IMR-90 (cell line): ENCODE data around the gene VTCN1. TPM values are rescaled to one million over a fixed set of nuclear protein-coding genes. Genes with fewer than 3 reads are reported as not detected.

Experiments
- ATAC-seq: fragments of 200-7000 bp; cut with Tn5 transposase; 2 replicates; pipeline ENCODE4 v1.9.1; 2020; ENCODE audit warnings: low read depth, mild to moderate bottlenecking, moderate library complexity
- BruUV-seq: library from RNA; stranded (reverse); fragments of 400-500 nt; replicated peaks from 2 replicates; lab custom pipeline; 2021; lab: Mats Ljungman, UMichigan
- CTCF ChIA-PET: fragments of 300-600 bp; formaldehyde crosslinking; extraction: SDS; loops from one replicate; lab custom pipeline; 2021; ENCODE audit warnings: antibody characterized with exemption; lab: Yijun Ruan, JAX
- POLR2A ChIA-PET: fragments of 300-600 bp; sonication (Branson Sonifier 250); formaldehyde crosslinking; loops from one replicate; lab custom pipeline; 2022; ENCODE audit warnings: antibody characterized with exemption; ENCODE audit not compliant: unreplicated experiment; lab: Charles Lee
- DNase-seq: peaks from one replicate; pipeline ENCODE4 v3.0.0; 2013
- H2AFZ ChIP-seq: replicated peaks from 2 replicates; pipeline ENCODE3; 2013; ENCODE audit warnings: low read length, mild to moderate bottlenecking; ENCODE audit not compliant: poor library complexity
- H2AK5ac ChIP-seq: 2 replicates; pipeline ENCODE4 v1.6.1; 2013; ENCODE audit warnings: low read depth, low read length, inconsistent platforms
- H2AK9ac ChIP-seq: replicated peaks from 2 replicates; pipeline ENCODE3; 2013; ENCODE audit warnings: mild to moderate bottlenecking, low read depth, low read length, moderate library complexity; ENCODE audit not compliant: poor library complexity
- H2BK120ac ChIP-seq: 2 replicates; pipeline ENCODE4 v1.6.1; 2013; ENCODE audit warnings: low read depth, low read length, inconsistent platforms
- H2BK15ac ChIP-seq: 3 replicates; pipeline ENCODE4 v1.6.1; 2013; ENCODE audit warnings: low read depth, low read length, inconsistent platforms
- H2BK20ac ChIP-seq: 2 replicates; pipeline ENCODE4 v1.6.1; 2013; ENCODE audit warnings: low read depth, mild to moderate bottlenecking, inconsistent platforms, low read length, moderate library complexity
- H2BK5ac ChIP-seq: 2 replicates; pipeline ENCODE4 v1.6.1; 2013; ENCODE audit warnings: mild to moderate bottlenecking, low read depth, low read length, inconsistent platforms; ENCODE audit not compliant: poor library complexity, severe bottlenecking
- H3K14ac ChIP-seq: replicated peaks from 2 replicates; pipeline ENCODE4 v1.6.1; 2013; ENCODE audit warnings: low read depth, low read length, inconsistent platforms
- H3K18ac ChIP-seq: 2 replicates; pipeline ENCODE4 v1.6.1; 2013; ENCODE audit warnings: low read depth, low read length, control low read depth
- H3K23ac ChIP-seq: 2 replicates; pipeline ENCODE4 v1.6.1; 2013; ENCODE audit warnings: low read depth, low read length, inconsistent platforms
- H3K27ac ChIP-seq: 2 replicates; pipeline ENCODE4 v1.5.1; 2013; ENCODE audit warnings: mild to moderate bottlenecking, control low read depth, low read length; ENCODE audit not compliant: insufficient read depth
- H3K27me3 ChIP-seq: 2 replicates; pipeline ENCODE4 v1.6.1; 2013; ENCODE audit warnings: low read length; ENCODE audit not compliant: control insufficient read depth, insufficient read depth
- H3K36me3 ChIP-seq: 2 replicates; pipeline ENCODE4 v1.6.1; 2013; ENCODE audit warnings: low read length, mixed read lengths; ENCODE audit not compliant: control insufficient read depth, insufficient read depth
- H3K4ac ChIP-seq: 2 replicates; pipeline ENCODE4 v1.6.1; 2013; ENCODE audit warnings: low read depth, low read length, inconsistent platforms
- H3K4me1 ChIP-seq: 2 replicates; pipeline ENCODE4 v1.6.1; 2013; ENCODE audit warnings: low read length, mixed read lengths; ENCODE audit not compliant: control insufficient read depth, insufficient read depth
- H3K4me2 ChIP-seq: 2 replicates; pipeline ENCODE4 v1.6.1; 2013; ENCODE audit warnings: low read depth, mild to moderate bottlenecking, control low read depth, low read length, moderate library complexity
- H3K4me3 ChIP-seq: 2 replicates; pipeline ENCODE4 v1.5.1; 2013; ENCODE audit warnings: low read depth, mild to moderate bottlenecking, control low read depth, low read length, moderate library complexity; ENCODE audit not compliant: insufficient read depth
- H3K56ac ChIP-seq: 2 replicates; pipeline ENCODE4 v1.6.1; 2013; ENCODE audit warnings: low read length, inconsistent platforms; ENCODE audit not compliant: insufficient read depth; ENCODE audit errors: extremely low read depth
- H3K79me1 ChIP-seq, 2 experiments: 2 replicates each; pipeline ENCODE4 v1.6.1; 2013; ENCODE audit warnings: low read length in 2 of 2, inconsistent platforms in 1 of 2, low read depth in 1 of 2
- H3K9ac ChIP-seq: 2 replicates; pipeline ENCODE4 v1.6.1; 2013; ENCODE audit warnings: low read depth, low read length, control low read depth
- H3K9me1 ChIP-seq: 2 replicates; pipeline ENCODE4 v1.6.1; 2013; ENCODE audit warnings: low read length, inconsistent platforms; ENCODE audit not compliant: insufficient read depth
- H3K9me3 ChIP-seq: 2 replicates; pipeline ENCODE4 v1.6.1; 2013; ENCODE audit warnings: low read length; ENCODE audit not compliant: control insufficient read depth, insufficient read depth
- H4K20me1 ChIP-seq: 2 replicates; pipeline ENCODE4 v1.6.1; 2013; ENCODE audit warnings: low read length, inconsistent platforms; ENCODE audit not compliant: insufficient read depth
- H4K5ac ChIP-seq: 2 replicates; pipeline ENCODE4 v1.6.1; 2013; ENCODE audit warnings: mild to moderate bottlenecking, low read depth, low read length, control low read depth
- H4K8ac ChIP-seq, 2 experiments: 2 replicates each; pipeline ENCODE4 v1.6.1; 2013; ENCODE audit warnings: low read depth in 2 of 2, low read length in 2 of 2, control low read depth in 1 of 2, inconsistent platforms in 1 of 2
- H4K91ac ChIP-seq: 2 replicates; pipeline ENCODE4 v1.6.1; 2013; ENCODE audit warnings: low read depth, low read length, inconsistent platforms; ENCODE audit not compliant: insufficient read depth
- BHLHE40 ChIP-seq: fragments of 150-350 bp; IDR thresholded peaks from 2 replicates; pipeline ENCODE4 v1.6.1; 2016; ENCODE audit warnings: mild to moderate bottlenecking, low read depth, low read length
- FOS ChIP-seq: fragments of 150-350 bp; IDR thresholded peaks from 2 replicates; pipeline ENCODE4 v1.6.1; 2016; ENCODE audit warnings: low read depth, low read length
- MAFK ChIP-seq: IDR thresholded peaks from 2 replicates; pipeline ENCODE4 v1.6.1; 2012; ENCODE audit warnings: low read depth, low read length, improper control_type of control experiment
- MXI1 ChIP-seq: IDR thresholded peaks from 2 replicates; pipeline ENCODE4 v1.6.1; 2012; ENCODE audit warnings: low read depth, mild to moderate bottlenecking, low read length, moderate library complexity, borderline replicate concordance
- NFE2L2 ChIP-seq: fragments of 150-350 bp; IDR thresholded peaks from 2 replicates; pipeline ENCODE4 v1.6.1; 2016; ENCODE audit warnings: low read depth, mild to moderate bottlenecking, low read length
- POLR2A ChIP-seq: IDR thresholded peaks from 2 replicates; pipeline ENCODE4 v1.6.1; 2012; ENCODE audit warnings: mild to moderate bottlenecking, low read depth, low read length
- RCOR1 ChIP-seq: IDR thresholded peaks from 2 replicates; pipeline ENCODE4 v1.6.1; 2012; ENCODE audit warnings: mild to moderate bottlenecking, low read length, improper control_type of control experiment; ENCODE audit not compliant: insufficient replicate concordance
- RFX5 ChIP-seq: IDR thresholded peaks from 2 replicates; pipeline ENCODE4 v1.8.0; 2012; ENCODE audit warnings: low read depth, mild to moderate bottlenecking, low read length, moderate library complexity
- WGBS, 2 experiments: methylation state at CpG; one replicate each; pipeline versions ENCODE4 v1.1.5 to v1.1.7; 2013; ENCODE audit warnings: missing lambda C conversion rate in 2 of 2; ENCODE audit not compliant: insufficient read length in 1 of 2; ENCODE audit errors: extremely low coverage in 2 of 2; 5-methylcytosine and 5-hydroxymethylcytosine counted together
- dilution Hi-C: fragments of 300-500 bp; cut with HindIII; formaldehyde crosslinking; loops from one replicate; pipeline ENCODE4 v1.14.3; 2018; ENCODE audit warnings: low sequenced_read_pairs; ENCODE audit not compliant: unreplicated experiment
- in situ Hi-C: fragments of 300-500 bp; cut with MboI; formaldehyde crosslinking; loops from 3 replicates; pipeline ENCODE4 v1.14.3; 2019; ENCODE audit warnings: low sequenced_read_pairs, inconsistent platforms, mixed read lengths
- intact Hi-C: fragments of 100-400 bp; cut with micrococcal nuclease; formaldehyde crosslinking; loops from 2 replicates; pipeline ENCODE4 v1.10.0; 2022
- polyA plus RNA-seq, 3 experiments: library from polyadenylated mRNA; depleted of rRNA; stranded (reverse); fragments of >200 nt; gene quantifications; 2 replicates each; pipeline ENCODE4 v1.2.3, GENCODE V29; 2012; ENCODE audit warnings: low replicate concordance in 1 of 3
- total RNA-seq: library from RNA; depleted of rRNA; stranded (reverse); fragments of >200 nt; gene quantifications from 2 replicates; pipeline ENCODE4 v1.2.3, GENCODE V29; 2012
- TF ChIP-seq, protein P1 (sequence below): fragments of 150-350 bp; IDR thresholded peaks from 2 replicates; pipeline ENCODE4 v1.6.1; 2016; ENCODE audit warnings: low read depth, mild to moderate bottlenecking, low read length, moderate library complexity, borderline replicate concordance
- TF ChIP-seq, protein P2 (sequence below): conservative IDR thresholded peaks from 2 replicates; pipeline ENCODE4 v1.5.1; 2012; ENCODE audit warnings: mild to moderate bottlenecking, low read depth, low read length, improper control_type of control experiment

VTCN1 gene
- total and polyA plus RNA-seq, 2 of the 4 experiments (the other 2 are of a cell fraction), result not detected

DNA sequence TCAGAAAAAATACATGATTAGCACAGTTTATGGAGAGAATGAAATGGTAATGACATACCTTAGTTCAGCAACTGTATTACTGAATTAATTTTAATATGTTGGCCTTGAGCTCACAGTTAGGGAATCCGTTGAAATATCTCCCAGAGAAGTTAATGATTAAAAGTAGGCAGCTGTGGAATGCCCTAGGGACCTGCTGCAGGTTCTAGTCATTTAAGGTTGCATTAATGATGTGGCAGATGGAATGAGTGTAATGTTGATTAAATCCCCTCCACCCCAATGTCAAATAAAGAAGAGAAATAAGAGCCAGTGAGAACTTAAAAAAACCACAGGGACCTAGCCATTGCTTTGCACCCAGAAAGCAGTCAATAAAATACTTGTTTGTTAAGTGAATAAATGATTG, 48.8 kb downstream of the VTCN1 start:
- Histone ChIP-seq H2BK20ac (no peak overlapping the region), H3K14ac (no peak overlapping the region), H3K9me3 (peaks cover 2% of the 10 kb centered on the region; the same call in 1 of the 2 replicates), H4K91ac (no peak overlapping the region), H3K4ac (no peak overlapping the region), H3K79me1 (no peaks in the 10 kb centered on the region), H4K8ac (no peak overlapping the region), H3K27ac (no peak overlapping the region), H3K9me1 (no peaks in the 10 kb centered on the region), H3K4me3 (no peak overlapping the region), H3K9ac (no peak overlapping the region), H2AK9ac (no peak overlapping the region), H2AFZ (no peak overlapping the region), H3K56ac (no peak overlapping the region), H4K5ac (no peak overlapping the region), H4K20me1 (no peaks in the 10 kb centered on the region), H3K27me3 (peaks cover 5% of the 10 kb centered on the region), H2BK120ac (no peak overlapping the region), H3K36me3 (no peaks in the 10 kb centered on the region), H3K4me2 (no peak overlapping the region), H3K4me1 (peaks cover 3% of the 10 kb centered on the region; the same call in 1 of the 2 replicates), H3K23ac (no peak overlapping the region), H2BK5ac (no peak overlapping the region), H3K18ac (no peak overlapping the region), H2AK5ac (no peak overlapping the region), H2BK15ac (no peak overlapping the region)
- in situ Hi-C loops, result no loop called here
- ATAC-seq (no peak), DNase-seq (no peak)
- POLR2A ChIA-PET, result no interaction called here
- CTCF ChIA-PET, result interaction anchor here (1.3 kb wide), 1 partner anchor 34 kb away, joined by 3 read pairs; no protein-coding TSS in a partner anchor
- TF ChIP-seq BHLHE40 (no peak), RFX5 (no peak), RCOR1 (no peak), MXI1 (no peak), NFE2L2 (no peak), FOS (no peak), MAFK (no peak), POLR2A (no peak)
- TF ChIP-seq, protein P1, sequence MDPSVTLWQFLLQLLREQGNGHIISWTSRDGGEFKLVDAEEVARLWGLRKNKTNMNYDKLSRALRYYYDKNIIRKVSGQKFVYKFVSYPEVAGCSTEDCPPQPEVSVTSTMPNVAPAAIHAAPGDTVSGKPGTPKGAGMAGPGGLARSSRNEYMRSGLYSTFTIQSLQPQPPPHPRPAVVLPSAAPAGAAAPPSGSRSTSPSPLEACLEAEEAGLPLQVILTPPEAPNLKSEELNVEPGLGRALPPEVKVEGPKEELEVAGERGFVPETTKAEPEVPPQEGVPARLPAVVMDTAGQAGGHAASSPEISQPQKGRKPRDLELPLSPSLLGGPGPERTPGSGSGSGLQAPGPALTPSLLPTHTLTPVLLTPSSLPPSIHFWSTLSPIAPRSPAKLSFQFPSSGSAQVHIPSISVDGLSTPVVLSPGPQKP, result no peak
- TF ChIP-seq, protein P2, sequence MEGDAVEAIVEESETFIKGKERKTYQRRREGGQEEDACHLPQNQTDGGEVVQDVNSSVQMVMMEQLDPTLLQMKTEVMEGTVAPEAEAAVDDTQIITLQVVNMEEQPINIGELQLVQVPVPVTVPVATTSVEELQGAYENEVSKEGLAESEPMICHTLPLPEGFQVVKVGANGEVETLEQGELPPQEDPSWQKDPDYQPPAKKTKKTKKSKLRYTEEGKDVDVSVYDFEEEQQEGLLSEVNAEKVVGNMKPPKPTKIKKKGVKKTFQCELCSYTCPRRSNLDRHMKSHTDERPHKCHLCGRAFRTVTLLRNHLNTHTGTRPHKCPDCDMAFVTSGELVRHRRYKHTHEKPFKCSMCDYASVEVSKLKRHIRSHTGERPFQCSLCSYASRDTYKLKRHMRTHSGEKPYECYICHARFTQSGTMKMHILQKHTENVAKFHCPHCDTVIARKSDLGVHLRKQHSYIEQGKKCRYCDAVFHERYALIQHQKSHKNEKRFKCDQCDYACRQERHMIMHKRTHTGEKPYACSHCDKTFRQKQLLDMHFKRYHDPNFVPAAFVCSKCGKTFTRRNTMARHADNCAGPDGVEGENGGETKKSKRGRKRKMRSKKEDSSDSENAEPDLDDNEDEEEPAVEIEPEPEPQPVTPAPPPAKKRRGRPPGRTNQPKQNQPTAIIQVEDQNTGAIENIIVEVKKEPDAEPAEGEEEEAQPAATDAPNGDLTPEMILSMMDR, result no peak
- dilution Hi-C loops, result no loop called here
- whole genome bisulfite sequencing, 2 experiments, result no CpG with 5 or more reads among the region's 1 CpG
- intact Hi-C loops, result no loop called here
- no TSS peak for BruUV-seq
